H9 (cell line): Measurements from ENCODE around the gene CENPB. TPM values are rescaled to one million over a fixed set of nuclear protein-coding genes. Genes with fewer than 3 reads are reported as not detected.

ENCODE experiments used
- DNase-seq: peaks from one replicate; pipeline ENCODE4 v3.0.0-alpha.2; 2017
- H2AFZ ChIP-seq: one replicate; pipeline ENCODE4 v1.6.1; 2013; ENCODE audit warnings: mild to moderate bottlenecking, low read length, control low read depth, moderate library complexity
- H2AK5ac ChIP-seq: 2 replicates; pipeline ENCODE4 v1.6.1; 2013; ENCODE audit warnings: low read length, control low read depth, mixed read lengths; ENCODE audit not compliant: insufficient read length
- H2BK120ac ChIP-seq: one replicate; pipeline ENCODE4 v1.6.1; 2013; ENCODE audit warnings: low read depth, mild to moderate bottlenecking, low read length, control low read depth, inconsistent platforms; ENCODE audit not compliant: poor library complexity, severe bottlenecking
- H2BK12ac ChIP-seq: 2 replicates; pipeline ENCODE4 v1.6.1; 2013; ENCODE audit warnings: low read length, control low read depth, mixed read lengths, low read depth; ENCODE audit not compliant: insufficient read length
- H2BK15ac ChIP-seq: 2 replicates; pipeline ENCODE4 v1.6.1; 2013; ENCODE audit warnings: low read depth, low read length, control low read depth
- H2BK20ac ChIP-seq: one replicate; pipeline ENCODE4 v1.6.1; 2013; ENCODE audit warnings: low read depth, mild to moderate bottlenecking, low read length, control low read depth, inconsistent platforms; ENCODE audit not compliant: poor library complexity, severe bottlenecking
- H2BK5ac ChIP-seq: 2 replicates; pipeline ENCODE4 v1.6.1; 2013; ENCODE audit warnings: low read length, control low read depth, mixed read lengths; ENCODE audit not compliant: insufficient read length
- H3K14ac ChIP-seq: 2 replicates; pipeline ENCODE4 v1.6.1; 2013; ENCODE audit warnings: low read length, control low read depth; ENCODE audit not compliant: insufficient read depth
- H3K18ac ChIP-seq: 2 replicates; pipeline ENCODE4 v1.6.1; 2013; ENCODE audit warnings: low read depth, mild to moderate bottlenecking, mixed read lengths, low read length, control low read depth; ENCODE audit not compliant: insufficient read length
- H3K23ac ChIP-seq: 2 replicates; pipeline ENCODE4 v1.6.1; 2013; ENCODE audit warnings: low read length, control low read depth, mixed read lengths, low read depth; ENCODE audit not compliant: insufficient read length
- H3K23me2 ChIP-seq: 2 replicates; pipeline ENCODE4 v1.6.1; 2013; ENCODE audit warnings: low read depth, mild to moderate bottlenecking, mixed read lengths, low read length, control low read depth; ENCODE audit not compliant: insufficient read length, poor library complexity, severe bottlenecking
- H3K27ac ChIP-seq: 2 replicates; pipeline ENCODE4 v1.5.1; 2013; ENCODE audit warnings: low read length, control low read depth, mixed read lengths, low read depth; ENCODE audit not compliant: insufficient read length
- H3K27me3 ChIP-seq: 2 replicates; pipeline ENCODE4 v1.6.1; 2013; ENCODE audit warnings: low read length, control low read depth, inconsistent platforms; ENCODE audit not compliant: insufficient read depth
- H3K4ac ChIP-seq: 2 replicates; pipeline ENCODE4 v1.6.1; 2013; ENCODE audit warnings: low read depth, mild to moderate bottlenecking, control low read depth, inconsistent platforms, low read length, moderate library complexity
- H3K4me1 ChIP-seq: 2 replicates; pipeline ENCODE4 v1.6.1; 2013; ENCODE audit warnings: low read length, control low read depth, inconsistent platforms; ENCODE audit not compliant: insufficient read depth
- H3K4me2 ChIP-seq: 2 replicates; pipeline ENCODE4 v1.6.1; 2013; ENCODE audit warnings: low read length, control low read depth, mixed read lengths; ENCODE audit not compliant: insufficient read length, insufficient read depth
- H3K56ac ChIP-seq: 2 replicates; pipeline ENCODE4 v1.6.1; 2013; ENCODE audit warnings: low read depth, mild to moderate bottlenecking, mixed read lengths, low read length, control low read depth; ENCODE audit not compliant: insufficient read length
- H3K79me1 ChIP-seq: 2 replicates; pipeline ENCODE4 v1.6.1; 2013; ENCODE audit warnings: low read depth, mild to moderate bottlenecking, moderate library complexity, low read length, control low read depth, inconsistent platforms; ENCODE audit not compliant: insufficient read depth, poor library complexity, severe bottlenecking
- H3K79me2 ChIP-seq: 2 replicates; pipeline ENCODE4 v1.6.1; 2013; ENCODE audit warnings: low read length, control low read depth, inconsistent platforms; ENCODE audit not compliant: insufficient read depth
- H3K9ac ChIP-seq: 2 replicates; pipeline ENCODE4 v1.6.1; 2013; ENCODE audit warnings: low read length, control low read depth, mixed read lengths; ENCODE audit not compliant: insufficient read length; ENCODE audit errors: extremely low read depth
- H3K9me3 ChIP-seq: one replicate; pipeline ENCODE4 v1.6.1; 2013; ENCODE audit warnings: low read depth, low read length, inconsistent platforms; ENCODE audit not compliant: control insufficient read depth
- H3T11ph ChIP-seq: one replicate; pipeline ENCODE4 v1.6.1; 2013; ENCODE audit warnings: mild to moderate bottlenecking, low read length, control low read depth, inconsistent platforms
- H4K20me1 ChIP-seq: one replicate; pipeline ENCODE4 v1.6.1; 2013; ENCODE audit not compliant: control insufficient read depth, insufficient read length, insufficient read depth
- H4K5ac ChIP-seq: 2 replicates; pipeline ENCODE4 v1.6.1; 2013; ENCODE audit warnings: low read depth, mild to moderate bottlenecking, mixed read lengths, low read length, control low read depth; ENCODE audit not compliant: insufficient read length
- H4K8ac ChIP-seq: replicated peaks from 2 replicates; pipeline ENCODE4 v1.6.1; 2013; ENCODE audit warnings: low read length, control low read depth, mixed read lengths, low read depth; ENCODE audit not compliant: insufficient read length
- H4K91ac ChIP-seq: 2 replicates; pipeline ENCODE4 v1.6.1; 2013; ENCODE audit warnings: low read depth, mild to moderate bottlenecking, moderate library complexity, mixed read lengths, low read length, control low read depth; ENCODE audit not compliant: insufficient read length
- H3K27ac Mint-ChIP-seq, 3 experiments: 2 replicates in 2 of 3; 3 replicates in 1 of 3; pipeline ENCODE4 v1.8.0; 2020 to 2021; ENCODE audit warnings: mixed read lengths in 3 of 3, mild to moderate bottlenecking in 1 of 3, moderate library complexity in 1 of 3
- H3K27me3 Mint-ChIP-seq: 2 replicates; pipeline ENCODE4 v1.8.0; 2021; ENCODE audit warnings: low read depth, mild to moderate bottlenecking, moderate library complexity, mixed read lengths
- H3K36me3 Mint-ChIP-seq, 3 experiments: 2 replicates in 2 of 3; 3 replicates in 1 of 3; pipeline ENCODE4 v1.8.0; 2020 to 2021; ENCODE audit warnings: low read depth in 3 of 3, mixed read lengths in 3 of 3; ENCODE audit not compliant: insufficient read depth in 1 of 3
- H3K4me1 Mint-ChIP-seq, 2 experiments: 2 replicates each; pipeline ENCODE4 v1.8.0; 2020; ENCODE audit warnings: mixed read lengths in 2 of 2
- H3K4me3 Mint-ChIP-seq, 2 experiments: 2 replicates in 1 of 2; 3 replicates in 1 of 2; pipeline ENCODE4 v1.8.0; 2020 to 2021; ENCODE audit warnings: mild to moderate bottlenecking in 2 of 2, mixed read lengths in 2 of 2, moderate library complexity in 1 of 2
- H3K9me3 Mint-ChIP-seq, 2 experiments: 2 replicates in 1 of 2; 3 replicates in 1 of 2; pipeline ENCODE4 v1.8.0; 2020; ENCODE audit warnings: mild to moderate bottlenecking in 2 of 2, mixed read lengths in 2 of 2, moderate library complexity in 1 of 2
- CTCF ChIP-seq: fragments of 200-600 bp; sonication (generic); conservative IDR thresholded peaks from 3 replicates; pipeline ENCODE4 v1.8.0; 2021; ENCODE audit warnings: antibody characterized with exemption, mild to moderate bottlenecking
- WGBS: extraction: QIAGEN DNeasy Blood & Tissue Kit; methylation state at CpG from one replicate; pipeline ENCODE4 v1.1.7; 2013; ENCODE audit warnings: missing lambda C conversion rate, low lambda C conversion rate, mixed read lengths; ENCODE audit not compliant: insufficient read length; ENCODE audit errors: extremely low coverage; 5-methylcytosine and 5-hydroxymethylcytosine counted together
- total RNA-seq: library from RNA; stranded (reverse); gene quantifications from 2 replicates; pipeline ENCODE4 v1.2.1, GENCODE V29; 2021

The CENPB gene
- total RNA-seq, 1 experiment from 2014 or later, result 63.1 TPM

- no peak within 1 kb of the TSS for H3K9ac ChIP-seq
These were observed 5.2 kb downstream of the CENPB start, which contains the start of gene SPEF1 for GRCh38 chr20:3781153-3781910. Gene SPEF1, minus strand, starts transcription at chr20:3781448. Its CDS starts 161 bp downstream, at chr20:3781287.

More at GRCh38 chr20:3781153-3781910, 5.2 kb downstream of the CENPB start, which contains the start of gene SPEF1:
- Mint-ChIP-seq H3K27ac (peak within 1 kb of the TSS in 1 of 3 experiments; percentile 62; a peak in 1 of 7 replicates), H3K4me1 (peaks cover 30 to 45% of the 10 kb centered on the region in 2 experiments), H3K4me3 (peak within 1 kb of the TSS; percentile 54 to 79), H3K36me3 (peaks cover 5 to 12% (median 8%) of the 10 kb centered on the region in 3 experiments), H3K27me3 (peaks cover 39% of the 10 kb centered on the region), H3K9me3 (no peaks in the 10 kb centered on the region)
- no peak within 1 kb of the TSS for H2BK120ac ChIP-seq
- H2AFZ ChIP-seq, result no peak within 1 kb of the TSS
- no CpG with 5 or more reads among the region's 28 CpGs for WGBS
- H2BK5ac ChIP-seq, result no peak within 1 kb of the TSS
- H3K56ac ChIP-seq, result no peak within 1 kb of the TSS
- H3K79me1 ChIP-seq, result no peaks in the 10 kb centered on the region
- no peak within 1 kb of the TSS for H3K4ac ChIP-seq
- H3K27ac ChIP-seq, result no peak within 1 kb of the TSS
- no peak within 1 kb of the TSS for H2BK20ac ChIP-seq
- no peaks in the 10 kb centered on the region for H3K79me2 ChIP-seq
- H2BK15ac ChIP-seq, result no peak within 1 kb of the TSS
- H3K9me3 ChIP-seq, result no peaks in the 10 kb centered on the region
- TF ChIP-seq CTCF, result peak; percentile 61
- H3K14ac ChIP-seq, result no peak within 1 kb of the TSS
- no peak within 1 kb of the TSS for H3K23ac ChIP-seq
- H3K27me3 ChIP-seq, result peaks cover 2% of the 10 kb centered on the region; the same call in 1 of the 2 replicates
- H4K91ac ChIP-seq, result no peak within 1 kb of the TSS
- H3K23me2 ChIP-seq, result peaks cover 21% of the 10 kb centered on the region
- H2BK12ac ChIP-seq, result no peak within 1 kb of the TSS
- H4K5ac ChIP-seq, result no peak within 1 kb of the TSS
- no peak within 1 kb of the TSS for H3T11ph ChIP-seq
- no peak within 1 kb of the TSS for H4K8ac ChIP-seq
- DNase-seq, result peak; percentile 95
- H3K4me2 ChIP-seq, result peak within 1 kb of the TSS; percentile 51
- no peaks in the 10 kb centered on the region for H4K20me1 ChIP-seq
- no peak within 1 kb of the TSS for H3K18ac ChIP-seq
- H2AK5ac ChIP-seq, result no peak within 1 kb of the TSS
- no peaks in the 10 kb centered on the region; the same call in 1 of the 2 replicates for H3K4me1 ChIP-seq
